ENCODE results near the gene PRSS33. TPM values are rescaled to one million over a fixed set of nuclear protein-coding genes. Genes with fewer than 3 reads are reported as not detected.

Gene PRSS33
- total RNA-seq, 1 donor from 2014 or later = 0.25 TPM

Small RNA genes within 50 kb of the gene (small RNA-seq; reads per million reads assigned to genes)
- gene SNORA3C (ENCODE audit: low replicate concordance) = 0.16 reads per million

Other genes with a start within 250 kb of the PRSS33 start
- 29.3 TPM for gene PDPK1, start 249.5 kb downstream of the PRSS33 start, total RNA-seq
- gene KCTD5, start 105.0 kb downstream of the PRSS33 start, total RNA-seq = 17.5 TPM
- gene PRSS27, start 67.3 kb downstream of the PRSS33 start, total RNA-seq = 2.0 TPM
- gene SRRM2, start 34.9 kb downstream of the PRSS33 start, total RNA-seq = 81.6 TPM
- 70.8 TPM for gene ELOB, start 10.3 kb downstream of the PRSS33 start, total RNA-seq
- not detected for gene PRSS41, start 10.9 kb upstream of the PRSS33 start, total RNA-seq
- gene PRSS21, start 29.7 kb upstream of the PRSS33 start, total RNA-seq = not detected
- gene ZG16B, start 42.7 kb upstream of the PRSS33 start, total RNA-seq = 0.25 TPM
- not detected for gene PRSS22, start 70.6 kb upstream of the PRSS33 start, total RNA-seq
- gene FLYWCH2, start 95.7 kb upstream of the PRSS33 start, total RNA-seq = 28.3 TPM
- 19.4 TPM for gene FLYWCH1, start 124.4 kb upstream of the PRSS33 start, total RNA-seq
- gene KREMEN2, start 176.7 kb upstream of the PRSS33 start, total RNA-seq = 0.25 TPM
- gene PAQR4, start 181.8 kb upstream of the PRSS33 start, total RNA-seq = 14.8 TPM
- 1.7 TPM for gene PKMYT1, start 192.9 kb upstream of the PRSS33 start, total RNA-seq
- gene CLDN9, start 225.4 kb upstream of the PRSS33 start, total RNA-seq = not detected
- 0.49 TPM for gene CLDN6, start 230.6 kb upstream of the PRSS33 start, total RNA-seq
- gene TNFRSF12A, start 232.8 kb upstream of the PRSS33 start, total RNA-seq = 1.2 TPM
- gene HCFC1R1, start 236.4 kb upstream of the PRSS33 start, total RNA-seq = 8.1 TPM
- 3.9 TPM for gene THOC6, start 236.5 kb upstream of the PRSS33 start, total RNA-seq
- gene BICDL2, start 249.4 kb upstream of the PRSS33 start, total RNA-seq = not detected